Breast epithelium (tissue), 4 donors: ENCODE measurements around the gene VIM. TPM values are rescaled to one million over a fixed set of nuclear protein-coding genes. Genes with fewer than 3 reads are reported as not detected.

Experiments
- DNase-seq, 2 donors: peaks; one replicate each; pipeline ENCODE4 v3.0.0-alpha.2; 2019; ENCODE audit warnings: low spot score in 2 of 2
- H3K27ac ChIP-seq, 2 donors: fragments of 200-600 bp; sonication (generic) in 1 of 2; one replicate each; pipeline ENCODE4 v1.5.1; 2016 to 2019; ENCODE audit warnings: mild to moderate bottlenecking in 1 of 2
- H3K27me3 ChIP-seq, 2 donors: fragments of 200-600 bp; sonication (generic) in 1 of 2; one replicate each; pipeline versions ENCODE4 v1.5.1 to v1.6.0; 2017 to 2019; ENCODE audit warnings: control low read depth in 1 of 2, mild to moderate bottlenecking in 1 of 2
- H3K36me3 ChIP-seq: fragments of 200-600 bp; one replicate; pipeline ENCODE4 v1.5.1; 2019
- H3K4me1 ChIP-seq, 2 donors: fragments of 200-600 bp; sonication (generic); one replicate each; pipeline ENCODE4 v1.5.1; 2016 to 2019; ENCODE audit warnings: control low read depth in 1 of 2
- H3K4me3 ChIP-seq, 3 donors: fragments of 200-600 bp; sonication (generic); 1 replicate in 2 of 3; 2 replicates in 1 of 3; pipeline ENCODE4 v1.5.1; 2016 to 2019; ENCODE audit warnings: mild to moderate bottlenecking in 3 of 3, moderate library complexity in 2 of 3
- H3K9me3 ChIP-seq, 2 donors: fragments of 200-600 bp; sonication (generic) in 1 of 2; one replicate each; pipeline ENCODE4 v1.5.1; 2016 to 2019; ENCODE audit warnings: control low read depth in 1 of 2
- POLR2A ChIP-seq: fragments of 450-650 bp; IDR thresholded peaks from one replicate; pipeline ENCODE4 v1.6.1; 2016; ENCODE audit warnings: antibody characterized with exemption, mild to moderate bottlenecking, moderate library complexity
- POLR2AphosphoS5 ChIP-seq, 3 donors: sonication (generic); formaldehyde crosslinking; IDR thresholded peaks; one replicate each; pipeline ENCODE4 v1.6.1; 2017; ENCODE audit warnings: antibody characterized with exemption in 3 of 3
- intact Hi-C: fragments of 100-400 bp; cut with DNase I; formaldehyde crosslinking; loops from one replicate; pipeline ENCODE4 v1.15.1; 2023; ENCODE audit warnings: low total_unique reads
- total RNA-seq, 3 donors: library from RNA; depleted of rRNA; stranded (reverse); fragments of >200 nt; gene quantifications; one replicate each; pipeline ENCODE4 v1.1.0, GENCODE V29; 2016
- TF ChIP-seq, protein P1 (sequence below), 3 donors: fragments of 450-650 bp; IDR thresholded peaks; one replicate each; pipeline ENCODE4 v1.5.1; 2016 to 2017; ENCODE audit warnings: antibody characterized with exemption in 3 of 3, mild to moderate bottlenecking in 3 of 3, moderate library complexity in 3 of 3

The VIM gene
- total RNA-seq, 3 donors from 2014 or later, result 1,431 to 8,681 (median 2,067) TPM

DNA sequence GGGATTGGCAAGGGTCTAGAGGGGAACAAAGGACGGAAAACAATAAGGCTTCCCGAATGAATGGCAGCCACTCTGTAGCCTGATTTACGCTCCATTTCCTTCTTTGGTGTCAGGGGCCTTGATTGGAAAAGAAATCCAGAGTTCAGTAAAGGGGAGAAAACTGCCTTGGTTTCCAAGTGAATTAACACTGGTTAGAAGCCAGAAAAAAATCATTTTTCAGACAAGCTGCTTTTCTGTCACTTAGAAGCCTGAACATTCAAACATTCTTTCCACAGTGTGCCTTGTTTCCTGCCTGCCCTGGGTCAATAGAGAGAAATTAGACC lies 26.3 kb upstream of the VIM start:
- H3K36me3 ChIP-seq, result no peaks in the 10 kb centered on the region
- peak overlapping the region; percentile 97 to 98 for H3K27ac ChIP-seq
- H3K4me3 ChIP-seq, result peak overlapping the region; percentile 62 to 88 (median 63)
- DNase-seq, result no peak
- H3K27me3 ChIP-seq, result no peaks in the 10 kb centered on the region
- no peaks in the 10 kb centered on the region for H3K4me1 ChIP-seq
- TF ChIP-seq POLR2A (no peak), POLR2AphosphoS5 (IDR thresholded peaks at IDR 0.05) (no peak)
- TF ChIP-seq, protein P1, sequence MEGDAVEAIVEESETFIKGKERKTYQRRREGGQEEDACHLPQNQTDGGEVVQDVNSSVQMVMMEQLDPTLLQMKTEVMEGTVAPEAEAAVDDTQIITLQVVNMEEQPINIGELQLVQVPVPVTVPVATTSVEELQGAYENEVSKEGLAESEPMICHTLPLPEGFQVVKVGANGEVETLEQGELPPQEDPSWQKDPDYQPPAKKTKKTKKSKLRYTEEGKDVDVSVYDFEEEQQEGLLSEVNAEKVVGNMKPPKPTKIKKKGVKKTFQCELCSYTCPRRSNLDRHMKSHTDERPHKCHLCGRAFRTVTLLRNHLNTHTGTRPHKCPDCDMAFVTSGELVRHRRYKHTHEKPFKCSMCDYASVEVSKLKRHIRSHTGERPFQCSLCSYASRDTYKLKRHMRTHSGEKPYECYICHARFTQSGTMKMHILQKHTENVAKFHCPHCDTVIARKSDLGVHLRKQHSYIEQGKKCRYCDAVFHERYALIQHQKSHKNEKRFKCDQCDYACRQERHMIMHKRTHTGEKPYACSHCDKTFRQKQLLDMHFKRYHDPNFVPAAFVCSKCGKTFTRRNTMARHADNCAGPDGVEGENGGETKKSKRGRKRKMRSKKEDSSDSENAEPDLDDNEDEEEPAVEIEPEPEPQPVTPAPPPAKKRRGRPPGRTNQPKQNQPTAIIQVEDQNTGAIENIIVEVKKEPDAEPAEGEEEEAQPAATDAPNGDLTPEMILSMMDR (IDR thresholded peaks at IDR 0.05), result no peak
- intact Hi-C loops, result no loop called here
- H3K9me3 ChIP-seq, result no peaks in the 10 kb centered on the region

DNA sequence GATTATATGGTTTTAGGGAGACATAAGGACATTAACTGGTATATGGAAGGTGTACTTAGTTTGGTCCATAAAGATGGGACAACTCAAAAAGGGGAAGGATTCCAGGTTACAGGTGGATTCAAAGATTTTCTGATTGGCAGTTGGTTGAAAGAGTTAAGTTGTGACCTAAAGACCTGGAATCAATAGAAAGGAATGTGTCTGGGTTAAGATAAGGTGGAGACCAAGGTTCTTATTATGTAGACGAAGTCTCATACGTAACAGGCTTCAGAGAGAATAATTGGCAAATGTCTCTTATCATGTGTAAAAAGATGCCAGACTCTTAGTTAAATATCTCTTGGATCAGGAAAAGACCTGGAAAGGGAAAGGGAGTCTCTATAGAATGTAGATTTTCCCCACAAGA lies 25.5 kb upstream of the VIM start:
- intact Hi-C loops, result no loop called here
- no peak for DNase-seq
- Histone ChIP-seq H3K4me3 (no peak overlapping the region), H3K36me3 (no peaks in the 10 kb centered on the region), H3K9me3 (no peaks in the 10 kb centered on the region), H3K4me1 (no peaks in the 10 kb centered on the region), H3K27ac (no peak overlapping the region), H3K27me3 (no peaks in the 10 kb centered on the region)
- TF ChIP-seq POLR2AphosphoS5 (IDR thresholded peaks at IDR 0.05), result no peak
- TF ChIP-seq, protein P1 (IDR thresholded peaks at IDR 0.05), result no peak
- no peak for TF ChIP-seq POLR2A

DNA sequence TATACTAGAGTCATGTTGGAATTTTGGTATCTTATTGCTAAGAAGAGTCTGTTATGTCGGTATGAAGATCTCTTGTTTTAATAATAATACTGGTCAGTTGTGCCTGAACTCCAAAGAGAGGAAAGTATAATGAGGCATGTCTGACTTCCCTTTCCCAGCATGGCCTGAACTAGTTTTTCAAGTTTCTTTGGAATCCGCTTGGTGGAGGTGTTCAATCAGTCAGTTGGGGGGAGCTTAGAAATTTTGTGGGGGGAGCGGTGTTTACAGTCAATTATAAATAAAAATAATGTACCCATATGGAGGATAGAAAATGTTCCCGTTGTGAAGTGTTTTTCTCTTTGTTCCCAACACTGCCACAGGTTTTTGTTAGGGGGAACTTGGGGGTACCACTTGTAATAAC lies 25.0 kb upstream of the VIM start:
- no peaks in the 10 kb centered on the region for H3K4me1 ChIP-seq

DNA sequence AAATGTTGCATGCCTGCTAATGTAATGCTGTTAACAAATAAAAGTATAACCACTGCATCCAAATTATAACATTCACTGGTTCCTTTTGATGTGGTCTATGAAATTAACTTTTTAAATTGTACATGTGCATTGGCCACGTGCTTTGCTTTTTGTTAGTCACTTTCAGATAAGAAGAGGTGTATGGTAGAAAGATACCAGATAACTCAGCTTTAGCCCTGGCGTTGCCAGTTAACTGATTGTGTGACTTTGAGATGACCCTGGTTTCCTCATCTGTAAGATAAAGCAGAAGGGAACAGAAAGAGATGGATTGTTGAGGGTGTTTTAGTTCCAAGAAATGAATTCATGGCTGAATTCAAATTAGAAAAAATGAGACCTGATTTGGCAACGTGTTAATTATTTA lies 24.6 kb upstream of the VIM start:
- Histone ChIP-seq H3K27me3 (no peaks in the 10 kb centered on the region), H3K9me3 (no peaks in the 10 kb centered on the region), H3K36me3 (no peaks in the 10 kb centered on the region), H3K4me3 (no peak overlapping the region), H3K27ac (no peak overlapping the region), H3K4me1 (no peaks in the 10 kb centered on the region)
- TF ChIP-seq POLR2AphosphoS5 (IDR thresholded peaks at IDR 0.05) (no peak), POLR2A (no peak)
- TF ChIP-seq, protein P1 (IDR thresholded peaks at IDR 0.05), result no peak
- no peak for DNase-seq
- intact Hi-C loops, result no loop called here

More for the DNA sequence above, 25.0 kb upstream of the VIM start:
- H3K36me3 ChIP-seq, result no peaks in the 10 kb centered on the region
- TF ChIP-seq POLR2A (no peak), POLR2AphosphoS5 (IDR thresholded peaks at IDR 0.05) (no peak)
- TF ChIP-seq, protein P1 (IDR thresholded peaks at IDR 0.05), result no peak
- H3K4me3 ChIP-seq, result no peak overlapping the region
- no peaks in the 10 kb centered on the region for H3K9me3 ChIP-seq
- H3K27ac ChIP-seq, result no peak overlapping the region
- DNase-seq, result no peak
- H3K27me3 ChIP-seq, result no peaks in the 10 kb centered on the region
- intact Hi-C loops, result no loop called here

DNA sequence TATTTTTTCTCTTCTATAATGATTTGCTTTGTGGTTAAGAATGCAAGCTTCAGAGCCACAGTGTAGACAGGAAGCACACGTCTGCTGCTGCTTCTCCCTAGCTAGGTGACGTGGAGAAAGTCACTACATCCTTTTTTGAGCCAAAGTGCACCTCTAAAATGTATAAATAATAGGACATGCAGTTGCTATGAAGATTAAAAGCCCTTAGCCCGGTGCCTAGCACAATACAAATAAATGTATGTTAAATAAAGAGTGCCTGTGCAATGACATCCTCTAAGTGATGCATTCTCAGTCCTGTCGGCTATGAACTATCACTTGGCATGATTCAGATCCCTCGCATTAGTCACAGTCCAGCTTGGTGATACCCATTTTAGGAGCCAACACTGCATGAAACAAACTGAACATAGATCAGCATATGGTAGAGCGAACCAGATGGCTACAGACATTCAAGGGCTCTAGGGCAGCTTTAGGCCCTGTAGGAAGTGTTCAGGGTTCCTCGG lies 21.8 kb upstream of the VIM start:
- Histone ChIP-seq H3K4me3 (no peak overlapping the region), H3K36me3 (no peaks in the 10 kb centered on the region), H3K4me1 (no peaks in the 10 kb centered on the region), H3K27me3 (no peaks in the 10 kb centered on the region), H3K9me3 (no peaks in the 10 kb centered on the region), H3K27ac (no peak overlapping the region)
- no peak for TF ChIP-seq POLR2AphosphoS5 (IDR thresholded peaks at IDR 0.05)
- TF ChIP-seq, protein P1 (IDR thresholded peaks at IDR 0.05), result no peak
- no peak for TF ChIP-seq POLR2A
- DNase-seq, result no peak
- intact Hi-C loops, result no loop called here
